ENCODE results near the gene EFHD2.
"Not testable (repeated sequence)": the region's sequence is repeated elsewhere in the genome, so short reads cannot be mapped to it uniquely, and the experiment has no call there.

The EFHD2 gene, protein sequence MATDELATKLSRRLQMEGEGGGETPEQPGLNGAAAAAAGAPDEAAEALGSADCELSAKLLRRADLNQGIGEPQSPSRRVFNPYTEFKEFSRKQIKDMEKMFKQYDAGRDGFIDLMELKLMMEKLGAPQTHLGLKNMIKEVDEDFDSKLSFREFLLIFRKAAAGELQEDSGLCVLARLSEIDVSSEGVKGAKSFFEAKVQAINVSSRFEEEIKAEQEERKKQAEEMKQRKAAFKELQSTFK

DNA sequence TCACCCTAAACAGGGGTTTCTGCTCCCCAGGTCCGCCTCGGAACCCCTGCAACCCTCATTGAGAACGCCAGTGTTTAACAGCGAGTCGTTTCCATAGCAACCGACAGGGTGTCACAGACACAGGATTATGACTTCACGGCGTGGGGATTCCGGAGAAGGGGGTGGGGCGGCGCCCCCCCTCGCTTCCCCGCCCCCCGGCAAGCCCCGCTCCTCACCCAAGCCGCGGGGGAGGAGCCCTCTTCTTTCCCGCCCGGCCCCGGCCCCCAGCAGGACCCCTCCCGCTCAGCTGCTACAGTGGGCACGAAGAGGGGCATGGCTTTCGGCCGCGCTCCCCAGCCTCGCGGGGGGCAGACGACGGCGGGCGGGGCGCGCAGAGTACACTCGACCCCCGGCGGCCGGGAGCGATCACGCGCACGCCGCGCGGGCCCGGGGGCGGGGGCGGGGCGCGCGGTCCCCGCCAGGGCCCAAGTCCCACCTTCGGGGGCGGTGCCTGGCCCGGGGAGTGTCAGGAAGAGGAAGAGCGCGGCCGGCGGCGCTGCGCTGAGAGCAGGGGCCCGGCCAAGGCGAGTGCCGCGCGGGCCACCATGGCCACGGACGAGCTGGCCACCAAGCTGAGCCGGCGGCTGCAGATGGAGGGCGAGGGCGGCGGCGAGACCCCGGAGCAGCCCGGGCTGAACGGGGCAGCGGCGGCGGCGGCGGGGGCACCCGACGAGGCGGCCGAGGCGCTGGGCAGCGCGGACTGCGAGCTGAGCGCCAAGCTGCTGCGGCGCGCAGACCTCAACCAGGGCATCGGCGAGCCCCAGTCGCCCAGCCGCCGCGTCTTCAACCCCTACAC, at the start of gene EFHD2:
Gene EFHD2, plus strand, starts transcription at position 501 of the 835 bp plus-strand sequence. Its CDS starts 84 bp downstream, at position 585.
- peak; percentile 85 for DNase-seq

DNA sequence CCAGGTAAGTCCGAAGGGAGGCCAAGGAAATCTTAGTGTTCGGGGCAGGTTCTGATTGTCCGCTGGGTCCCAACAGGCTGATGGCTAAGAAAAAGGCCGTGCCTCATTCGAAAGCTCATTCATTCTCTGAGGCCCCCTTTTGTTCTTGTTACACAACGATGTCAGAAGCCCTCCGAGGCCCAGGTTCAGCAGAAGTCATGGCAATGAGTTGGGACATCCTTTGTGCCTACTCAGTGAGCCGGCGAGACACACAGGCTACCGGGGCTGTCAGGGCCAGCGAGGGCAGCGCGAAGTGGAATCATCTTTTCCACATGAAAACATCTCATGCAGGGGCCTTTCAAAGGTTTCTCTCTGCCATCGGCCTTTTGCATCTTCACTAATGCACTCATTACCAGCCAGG, 49.0 kb upstream of the EFHD2 start:
- no peak for DNase-seq

DNA sequence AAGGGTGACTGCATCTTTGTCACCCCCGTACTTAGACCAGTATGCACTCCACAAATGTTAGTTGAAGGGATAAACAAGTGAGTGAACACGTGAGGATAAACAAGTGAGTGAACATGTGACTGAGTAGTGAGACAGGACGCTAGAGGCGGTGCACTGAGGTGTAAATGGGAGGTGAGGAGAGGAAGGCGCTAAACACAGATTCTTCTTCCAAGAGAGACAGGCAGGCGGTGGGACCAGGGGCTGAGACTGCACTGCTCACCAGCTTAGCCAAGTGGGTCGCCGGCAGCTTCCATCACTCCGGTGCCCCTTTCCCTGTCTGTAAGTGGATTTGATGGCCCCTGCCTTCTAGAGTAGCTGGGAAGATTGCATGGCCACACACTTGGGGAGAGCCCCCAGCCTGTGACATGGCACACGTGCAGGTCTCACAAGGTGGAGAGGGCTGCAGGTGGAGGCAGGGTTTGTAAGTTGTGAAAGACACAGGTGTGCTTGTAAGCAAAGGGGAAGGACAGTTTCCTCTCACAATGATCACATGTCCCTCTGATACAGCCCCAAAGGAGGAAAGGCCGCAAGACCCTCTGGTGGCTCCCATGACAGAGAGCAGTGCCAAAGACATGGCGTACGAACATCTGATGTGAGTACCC, 47.5 kb upstream of the EFHD2 start:
- DNase-seq, result no peak

DNA sequence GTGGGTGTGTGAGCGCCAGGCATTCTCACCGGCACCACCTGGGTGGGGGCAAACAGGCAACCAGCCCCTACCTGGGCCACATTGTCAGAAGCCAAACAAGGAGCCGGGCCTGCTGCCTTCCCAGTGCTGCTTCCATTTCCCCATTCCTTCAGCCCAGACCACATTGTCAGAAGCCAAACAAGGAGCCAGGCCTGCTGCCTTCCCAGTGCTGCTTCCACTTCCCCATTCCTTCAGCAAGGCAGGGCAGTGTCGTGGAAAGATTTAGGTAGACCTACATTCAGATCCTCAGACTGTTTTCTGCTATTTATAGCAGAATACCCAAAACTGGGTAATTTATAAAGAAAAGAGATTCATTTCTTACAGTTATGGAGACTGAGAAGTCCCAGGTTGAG, 47.0 kb upstream of the EFHD2 start:
- DNase-seq, result no peak

DNA sequence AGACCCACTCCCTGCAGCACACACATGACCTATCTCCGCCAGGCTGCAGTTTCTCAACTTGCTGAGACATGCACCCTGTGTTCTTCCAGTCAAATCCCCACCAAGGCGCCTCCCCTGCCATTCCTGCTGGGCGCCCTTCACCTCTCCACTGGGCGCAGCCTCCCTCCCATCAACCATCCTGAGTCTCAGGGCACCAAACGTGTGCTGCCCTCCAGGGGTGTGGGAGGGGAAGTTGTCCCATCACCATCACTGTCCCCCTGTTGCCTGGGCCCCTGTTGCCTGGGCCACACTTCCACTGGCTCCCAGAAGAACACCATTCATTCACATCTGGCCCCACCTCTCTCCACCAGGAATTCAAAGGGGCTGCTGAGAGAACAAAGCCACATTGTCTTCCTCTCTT, 44.9 kb upstream of the EFHD2 start:
- DNase-seq, result no peak

DNA sequence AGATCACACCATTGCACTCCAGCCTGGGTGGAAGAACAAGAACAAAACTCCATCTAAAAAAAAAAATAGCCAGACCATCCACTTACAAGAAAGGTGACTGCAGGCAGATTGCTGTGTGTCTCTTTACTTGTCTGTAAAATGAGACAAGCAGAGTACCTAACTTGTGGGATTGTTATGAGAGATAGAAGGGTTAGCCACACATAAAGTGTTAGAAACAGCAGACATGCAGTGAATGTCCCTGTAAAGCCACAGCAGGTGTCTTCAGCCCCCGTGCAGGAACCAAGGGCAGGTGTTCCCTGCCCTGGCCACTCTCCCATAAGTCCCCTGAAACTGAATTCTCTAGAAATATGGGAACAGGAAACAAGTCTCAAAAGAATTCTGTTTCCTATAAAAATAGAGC, 40.8 kb upstream of the EFHD2 start:
- no peak for DNase-seq

DNA sequence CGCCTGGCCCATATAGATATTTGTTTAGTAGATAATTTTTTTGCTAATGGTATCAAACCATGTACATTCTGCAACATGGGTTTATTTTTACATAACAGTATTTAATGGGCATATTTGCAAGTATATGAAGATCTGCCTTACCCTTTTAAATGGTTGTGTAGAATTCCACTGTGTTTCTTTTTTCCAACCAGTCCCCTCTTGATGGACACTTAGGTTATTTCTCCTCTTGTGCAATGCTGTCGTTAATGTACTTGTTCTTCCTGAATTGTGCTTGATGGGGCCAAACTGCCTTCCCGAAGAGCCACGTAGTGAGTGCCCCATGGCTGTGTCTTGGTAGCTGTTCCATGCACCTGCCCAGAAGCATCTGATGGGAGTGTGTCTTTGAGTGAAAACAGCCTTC, 39.4 kb upstream of the EFHD2 start:
- DNase-seq, result no peak

DNA sequence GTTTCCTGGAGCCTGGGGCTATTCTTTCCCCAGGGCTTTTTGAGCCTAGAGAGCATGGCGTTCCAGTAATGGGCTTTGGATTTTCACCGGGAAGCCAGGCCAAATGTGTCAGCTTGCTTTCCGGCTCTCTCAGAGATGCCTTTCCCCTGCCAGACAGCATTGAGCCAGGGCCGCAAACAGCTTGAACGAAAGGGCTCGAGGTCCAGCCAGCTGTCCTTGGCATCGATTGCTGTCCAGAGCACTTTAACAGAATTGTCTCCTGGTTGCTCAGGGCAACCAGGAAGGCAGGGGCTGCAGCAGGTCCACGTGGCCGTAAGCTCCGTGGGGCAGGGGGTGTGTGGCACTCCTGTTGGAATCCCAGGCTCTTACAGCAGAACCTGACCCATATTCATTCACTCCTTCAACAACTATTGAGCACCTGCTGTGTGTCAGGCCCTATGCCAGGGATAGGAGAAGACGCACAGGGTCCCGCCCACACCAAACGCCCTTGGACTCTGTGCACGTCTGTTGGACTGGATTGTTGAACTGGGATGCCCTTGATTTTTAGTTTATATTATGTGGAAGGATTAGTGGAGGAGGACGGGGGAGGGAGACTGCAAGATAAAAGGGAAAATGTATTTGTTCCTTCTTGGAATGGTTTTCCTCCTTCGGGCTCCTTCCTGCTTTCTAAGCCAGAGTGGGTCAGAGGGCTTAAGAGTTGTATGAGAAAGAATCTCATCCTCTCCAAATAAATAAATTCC, 38.7 kb upstream of the EFHD2 start:
- no peak for DNase-seq

DNA sequence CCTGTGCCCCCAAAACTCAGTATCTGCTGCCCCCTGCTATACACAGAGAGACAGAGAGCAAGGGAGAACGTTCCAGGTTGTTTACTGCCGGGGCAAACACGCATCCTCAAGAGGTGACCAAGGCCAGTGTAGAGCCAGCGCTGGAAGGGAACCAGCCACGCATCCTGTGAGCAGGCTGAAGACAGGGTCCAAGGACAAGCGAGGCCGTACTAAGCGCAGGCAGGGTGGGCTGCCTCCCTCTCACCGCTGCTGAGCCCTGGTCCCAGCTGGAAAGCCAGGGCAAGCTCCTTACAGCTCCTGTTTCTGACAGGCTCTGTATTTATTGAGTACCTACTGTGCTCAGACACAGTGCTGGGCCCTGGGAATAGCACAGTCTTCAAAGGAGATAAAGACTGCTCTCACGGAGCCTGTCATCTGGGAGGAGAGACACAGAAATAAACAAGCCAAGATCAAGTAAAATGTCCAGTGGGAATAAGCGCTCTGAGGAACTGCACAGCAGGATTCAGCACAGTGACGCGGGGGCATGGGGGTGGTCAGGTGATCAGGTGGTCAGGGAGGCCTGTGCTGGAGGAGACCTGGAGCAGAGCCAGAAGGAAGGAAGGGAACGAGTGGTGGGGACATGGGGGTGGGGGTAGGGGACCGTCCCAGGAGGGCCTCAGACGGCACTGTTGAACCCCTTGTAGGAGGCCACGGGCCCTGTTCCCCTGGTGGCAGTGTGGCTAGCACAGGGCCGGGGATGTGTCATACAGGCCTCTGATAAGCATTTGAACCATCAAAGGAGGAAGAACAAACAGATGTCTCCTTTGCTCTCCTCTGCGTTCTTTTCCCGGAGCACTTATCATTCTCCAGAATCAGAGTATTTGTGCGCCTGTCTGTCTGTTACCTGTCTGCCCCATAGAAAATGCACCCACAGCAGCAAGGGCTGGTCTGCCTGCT, 37.8 kb upstream of the EFHD2 start:
- no peak for DNase-seq

DNA sequence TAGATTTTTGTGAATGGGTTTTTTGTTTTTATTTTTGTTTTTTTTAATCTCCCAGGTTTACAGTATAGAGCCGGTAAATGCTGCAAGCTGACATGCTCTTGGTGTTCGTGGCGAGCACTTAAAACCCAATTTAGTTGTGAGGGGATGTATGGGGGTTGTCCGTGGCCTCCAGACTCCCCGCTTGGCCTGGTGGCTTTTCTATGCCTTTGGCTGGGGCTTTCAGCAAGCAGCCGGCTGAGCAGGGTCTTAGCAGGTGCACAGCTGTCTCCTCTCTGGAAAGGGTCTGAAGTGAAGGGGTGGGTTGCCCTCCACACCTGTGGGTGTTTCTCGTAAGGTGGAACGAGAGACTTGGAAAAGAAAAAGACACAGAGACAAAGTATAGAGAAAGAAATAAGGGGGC, 31.0 kb upstream of the EFHD2 start:
- no peak for DNase-seq

DNA sequence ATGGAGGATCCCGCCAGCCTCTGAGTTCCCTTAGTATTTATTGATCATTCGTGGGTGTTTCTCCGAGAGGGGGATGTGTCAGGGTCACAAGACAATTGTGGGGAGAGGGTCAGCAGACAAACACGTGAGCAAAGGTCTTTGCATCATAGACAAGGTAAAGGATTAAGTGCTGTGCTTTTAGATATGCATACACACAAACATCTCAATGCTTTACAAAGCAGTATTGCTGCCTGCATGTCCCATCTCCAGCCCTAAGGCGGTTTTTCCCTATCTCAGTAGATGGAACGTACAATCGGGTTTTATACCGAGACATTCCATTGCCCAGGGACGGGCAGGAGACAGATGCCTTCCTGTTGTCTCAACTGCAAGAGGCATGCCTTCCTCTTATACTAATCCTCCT, 30.5 kb upstream of the EFHD2 start:
- not testable (repeated sequence) for DNase-seq

DNA sequence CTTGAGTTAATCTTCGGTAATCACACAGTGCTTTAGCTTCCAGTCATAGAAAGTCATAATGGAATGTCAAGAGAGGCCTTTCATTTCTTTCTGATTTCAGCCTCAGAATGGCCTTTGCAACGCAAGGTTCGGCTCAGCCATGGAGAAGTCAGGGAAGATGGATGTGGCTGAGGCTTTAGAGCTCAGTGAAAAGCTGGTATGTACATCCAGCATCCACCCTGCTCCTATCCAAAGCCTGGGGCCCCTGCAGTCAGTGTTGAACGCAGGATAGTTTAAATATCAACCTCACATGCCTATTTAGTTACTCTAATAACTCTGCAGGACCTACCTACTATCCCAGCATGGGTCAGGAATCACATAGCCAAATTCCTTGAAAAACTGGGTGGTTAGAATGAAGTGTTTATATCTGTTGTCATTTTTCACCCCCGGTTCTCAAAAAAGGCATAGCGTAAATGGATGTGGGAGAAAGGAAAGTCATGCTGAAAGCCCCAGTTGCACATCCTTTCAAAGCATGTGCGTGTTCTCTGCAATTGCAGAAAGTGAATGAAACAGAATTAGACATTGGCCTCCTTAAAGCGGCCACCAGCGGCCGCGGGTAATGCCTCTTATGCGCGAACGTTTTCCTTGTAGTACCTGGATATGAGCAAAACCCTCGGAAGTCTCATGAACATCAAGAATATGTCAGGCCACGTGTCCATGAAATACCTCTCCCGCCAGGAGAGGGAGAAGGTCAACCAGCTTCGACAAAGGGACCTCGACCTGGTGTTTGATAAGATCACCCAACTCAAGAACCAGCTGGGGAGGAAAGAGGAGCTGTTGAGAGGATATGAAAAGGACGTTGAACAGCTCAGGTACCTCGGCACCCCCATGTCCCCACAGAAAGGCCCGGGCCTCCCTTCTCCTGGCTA, 28.8 kb upstream of the EFHD2 start:
- no peak for DNase-seq

DNA sequence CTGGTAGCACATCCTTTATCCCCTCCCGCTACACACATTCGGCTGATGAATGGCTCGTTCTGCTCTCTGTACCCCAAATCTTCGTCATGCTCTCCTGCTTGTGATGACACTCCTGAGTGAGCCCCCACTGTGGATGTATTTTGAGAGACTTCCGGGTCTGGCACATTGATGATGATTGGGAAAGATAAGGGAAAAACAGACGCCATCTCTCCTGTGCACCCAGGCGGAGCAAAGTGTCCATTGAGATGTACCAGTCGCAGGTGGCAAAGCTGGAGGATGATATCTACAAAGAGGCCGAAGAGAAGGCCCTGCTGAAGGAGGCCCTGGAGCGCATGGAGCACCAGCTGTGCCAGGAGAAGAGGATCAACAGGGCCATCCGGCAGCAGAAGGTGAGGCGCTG, 27.9 kb upstream of the EFHD2 start:
- DNase-seq, result no peak

DNA sequence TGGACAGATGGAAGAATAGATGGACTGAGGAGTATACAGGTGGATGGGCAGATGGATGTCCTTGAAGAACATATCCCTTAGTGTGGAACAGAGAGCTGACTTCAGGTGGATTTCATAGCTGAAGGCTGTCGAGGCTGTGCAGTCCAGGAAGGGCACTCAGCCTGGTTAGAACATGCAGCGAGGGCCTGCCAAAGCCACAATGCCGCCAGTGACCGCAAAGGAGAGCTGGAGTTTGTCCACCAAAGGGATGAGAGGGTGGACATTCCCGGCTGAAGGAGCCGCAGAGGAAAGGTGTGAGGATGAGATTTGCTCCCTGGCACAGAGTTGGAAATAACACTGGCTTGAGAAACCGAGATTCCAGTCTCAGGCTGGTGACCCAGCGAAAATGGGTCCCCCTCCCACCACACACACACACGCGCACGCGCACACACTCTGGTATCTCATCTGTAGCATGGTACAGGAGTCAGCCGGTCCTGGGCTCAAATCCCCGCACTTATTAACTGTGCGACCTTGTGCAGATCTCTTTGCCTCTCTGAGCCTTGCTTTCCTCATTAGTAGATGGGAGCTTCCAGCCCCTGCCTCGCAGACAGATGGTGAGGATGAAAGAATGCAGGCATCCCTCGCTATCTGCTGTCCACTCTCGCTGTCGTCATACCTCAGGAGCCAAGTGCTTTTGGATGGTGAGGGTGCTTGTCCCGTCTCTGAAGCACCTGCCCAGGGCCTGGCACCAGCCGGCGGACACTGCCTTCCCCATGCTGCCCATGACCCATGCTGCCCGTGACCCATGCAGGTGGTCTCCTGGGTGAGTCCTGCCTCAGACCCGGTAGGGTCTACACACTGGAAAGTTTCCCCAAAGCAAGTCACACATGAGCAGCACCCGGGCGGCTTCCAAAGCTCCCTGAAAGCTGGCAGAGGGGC, 26.8 kb upstream of the EFHD2 start:
- no peak for DNase-seq

DNA sequence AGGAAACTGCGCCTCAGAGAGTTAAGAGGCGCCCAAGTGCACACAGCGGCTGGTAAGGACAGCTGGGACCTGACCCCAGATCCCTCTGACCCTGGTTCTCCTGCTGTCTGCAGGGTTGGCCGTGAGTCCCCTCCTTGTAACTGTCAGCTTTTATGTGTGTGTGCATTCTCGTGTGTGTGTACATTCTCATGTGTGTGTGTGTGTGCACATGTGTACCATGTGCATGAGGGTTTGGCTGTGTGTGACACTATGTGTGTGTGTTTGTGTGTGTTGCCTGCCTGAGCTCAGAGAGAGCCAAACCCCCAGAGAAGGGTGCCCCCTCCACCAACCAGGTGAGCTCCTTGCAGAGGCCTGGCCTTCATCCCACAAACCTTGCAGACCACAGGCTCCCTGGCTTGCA, 25.9 kb upstream of the EFHD2 start:
- DNase-seq, result no peak

DNA sequence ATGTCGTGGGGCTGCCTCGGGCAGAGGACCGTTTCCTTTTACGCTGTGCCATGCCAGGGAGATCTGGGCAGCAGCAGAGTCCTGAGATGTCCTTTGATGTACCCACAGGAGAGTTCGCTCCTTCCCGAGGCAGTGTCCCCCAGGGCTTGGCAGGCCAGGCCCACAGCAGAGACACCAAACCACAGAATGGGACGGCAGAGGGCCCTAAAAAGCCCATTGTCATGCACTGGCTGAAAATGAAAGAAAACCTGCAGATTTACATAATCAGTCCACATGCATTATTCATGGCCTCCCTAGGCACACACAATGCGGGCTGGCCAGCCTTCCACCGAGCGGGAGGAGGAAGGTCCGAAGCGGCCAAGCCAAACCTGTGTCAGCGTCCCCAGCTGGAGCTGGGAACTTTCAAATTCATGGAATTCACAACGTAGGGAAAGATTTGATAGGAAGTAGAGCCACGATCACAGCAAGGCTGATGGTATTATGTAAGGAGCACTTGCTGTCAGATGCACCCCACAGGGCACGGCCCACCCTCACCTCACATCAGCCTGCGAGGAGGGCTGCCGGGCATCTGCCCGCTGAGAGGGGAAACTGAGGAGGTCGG, 25.3 kb upstream of the EFHD2 start:
- DNase-seq, result no peak

DNA sequence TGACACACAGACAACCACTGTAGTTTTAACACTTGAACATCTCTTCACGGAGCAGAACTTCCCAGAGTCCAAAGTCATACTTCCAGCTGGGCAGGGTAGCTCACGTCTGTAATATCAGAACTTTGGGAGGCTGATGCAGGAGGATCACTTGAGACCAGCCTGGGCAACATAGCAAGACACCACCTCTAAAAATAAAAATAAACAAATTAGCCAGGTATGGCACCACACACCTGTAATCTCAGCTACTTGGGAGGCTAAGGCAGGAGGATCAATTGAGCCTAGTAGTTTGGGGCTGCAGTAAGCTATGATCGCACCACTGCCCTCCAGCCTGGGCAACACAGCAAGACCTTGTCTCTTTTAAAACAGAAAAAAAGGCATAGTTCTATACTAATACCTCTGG, 24.3 kb upstream of the EFHD2 start:
- no peak for DNase-seq

DNA sequence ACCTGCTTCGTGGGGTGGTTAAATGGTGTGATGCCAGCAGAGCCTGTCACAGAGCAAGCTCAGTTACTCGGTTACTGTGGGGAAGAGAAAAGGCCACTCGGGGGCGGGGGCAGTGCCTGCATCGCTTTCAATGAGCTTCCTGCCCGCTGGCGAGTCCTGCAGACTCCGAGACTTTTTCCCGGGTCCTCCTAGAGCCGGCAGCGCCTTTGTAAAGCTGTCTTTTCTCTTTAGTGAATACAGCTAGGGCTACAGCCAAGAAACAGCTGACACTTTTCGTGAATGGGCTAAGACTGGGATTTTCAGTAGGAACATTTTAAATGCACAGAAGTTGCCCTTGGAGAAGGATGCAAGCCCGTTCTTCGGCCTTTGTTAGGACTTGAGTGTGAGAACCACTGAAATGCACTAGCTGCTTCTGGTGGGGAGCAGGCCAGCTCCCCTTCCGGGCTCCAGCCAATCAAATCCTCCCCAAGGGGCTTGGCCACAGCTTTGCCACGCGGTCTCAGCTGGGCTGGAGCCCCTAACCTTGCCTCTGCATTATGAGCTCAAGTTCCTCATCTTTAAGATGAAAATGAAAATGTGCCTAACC, 23.4 kb upstream of the EFHD2 start:
- no peak for DNase-seq

DNA sequence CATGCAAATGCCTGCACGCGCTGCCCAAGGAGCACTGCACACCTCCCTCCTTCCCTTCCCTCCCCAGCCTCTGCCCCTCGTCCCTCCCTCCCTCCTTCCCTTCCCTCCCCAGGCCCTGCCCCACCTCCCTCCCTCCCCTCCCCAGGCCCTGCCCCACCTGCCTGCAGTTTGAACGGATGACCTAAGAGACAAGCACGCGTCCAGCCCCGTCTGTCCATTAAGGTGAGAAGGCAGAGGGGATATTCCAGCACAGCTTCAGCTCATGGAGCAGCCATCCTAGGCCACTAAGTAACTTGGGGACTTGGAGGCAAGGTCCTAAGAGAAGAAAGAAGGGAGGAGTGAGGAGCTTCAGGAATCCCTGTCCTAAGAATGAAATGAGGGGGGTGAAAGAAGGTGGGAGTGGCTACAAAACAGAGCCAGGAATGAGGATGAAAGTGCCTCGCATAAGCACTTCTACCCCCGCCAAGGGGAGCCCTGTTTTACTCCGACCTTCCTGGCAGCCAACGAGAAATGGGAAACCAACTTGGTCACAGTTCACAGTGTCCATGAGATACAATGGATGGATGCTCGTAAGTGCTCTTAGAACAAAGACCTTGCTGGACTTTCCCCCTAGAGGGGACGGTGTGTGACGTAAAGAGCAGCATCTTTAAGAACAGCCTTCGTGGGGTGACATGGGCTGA, 21.3 kb upstream of the EFHD2 start:
- DNase-seq, result no peak

Measured in NCI-H1436 (cell line).